ENCODE data around the gene EML6.
A peak's percentile ranks its signal among the peaks of the same experiment; 100 is the strongest.

The EML6 gene

GRCh38 chr2:55000341-55000740 lies 276.9 kb downstream of the EML6 start:
- TF ChIP-seq CTCF (IDR thresholded peaks at IDR 0.05): no peak
- no peak for DNase-seq
- peaks cover 13% of the 10 kb centered on the region for H3K36me3 Mint-ChIP-seq (ENCODE audit: low read depth)
- H3K27ac Mint-ChIP-seq: peak overlapping the region; percentile 11
- no peak overlapping the region for H3K4me3 Mint-ChIP-seq
- H3K27me3 Mint-ChIP-seq (ENCODE audit: low read depth, poor library complexity): no peaks in the 10 kb centered on the region
- no peaks in the 10 kb centered on the region for H3K9me3 Mint-ChIP-seq
- peaks cover 13% of the 10 kb centered on the region for H3K4me1 Mint-ChIP-seq

GRCh38 chr2:55001716-55002115 lies 278.3 kb downstream of the EML6 start:
- no peak for TF ChIP-seq CTCF (IDR thresholded peaks at IDR 0.05)
- Mint-ChIP-seq H3K4me1 (peaks cover 14% of the 10 kb centered on the region), H3K36me3 (ENCODE audit: low read depth) (peaks cover 7% of the 10 kb centered on the region), H3K27ac (peak overlapping the region; percentile 9), H3K4me3 (no peak overlapping the region), H3K27me3 (ENCODE audit: low read depth, poor library complexity) (no peaks in the 10 kb centered on the region), H3K9me3 (no peaks in the 10 kb centered on the region)
- no peak for DNase-seq

GRCh38 chr2:55003706-55004639 lies 280.5 kb downstream of the EML6 start:
- Mint-ChIP-seq H3K27ac (peak overlapping the region; percentile 52), H3K36me3 (ENCODE audit: low read depth) (no peaks in the 10 kb centered on the region), H3K4me3 (no peak overlapping the region), H3K9me3 (no peaks in the 10 kb centered on the region), H3K4me1 (peaks cover 24% of the 10 kb centered on the region), H3K27me3 (ENCODE audit: low read depth, poor library complexity) (no peaks in the 10 kb centered on the region)
- TF ChIP-seq CTCF (IDR thresholded peaks at IDR 0.05): no peak
- DNase-seq: no peak

- H3K4me3 Mint-ChIP-seq: no peak overlapping the region
- no peaks in the 10 kb centered on the region for H3K36me3 Mint-ChIP-seq (ENCODE audit: low read depth)
- H3K4me1 Mint-ChIP-seq: peaks cover 34% of the 10 kb centered on the region
- no peak for TF ChIP-seq CTCF (IDR thresholded peaks at IDR 0.05)
- H3K9me3 Mint-ChIP-seq: no peaks in the 10 kb centered on the region
- DNase-seq: no peak
- peak overlapping the region; percentile 7 for H3K27ac Mint-ChIP-seq
- no peaks in the 10 kb centered on the region for H3K27me3 Mint-ChIP-seq (ENCODE audit: low read depth, poor library complexity)
Observed at GRCh38 chr2:55006306-55006705, 282.8 kb downstream of the EML6 start.

GRCh38 chr2:55009277-55010060 lies 286.0 kb downstream of the EML6 start:
- Mint-ChIP-seq H3K4me1 (peaks cover 54% of the 10 kb centered on the region), H3K27me3 (ENCODE audit: low read depth, poor library complexity) (no peaks in the 10 kb centered on the region), H3K4me3 (no peak overlapping the region), H3K9me3 (no peaks in the 10 kb centered on the region), H3K36me3 (ENCODE audit: low read depth) (no peaks in the 10 kb centered on the region), H3K27ac (no peak overlapping the region)
- TF ChIP-seq CTCF (IDR thresholded peaks at IDR 0.05): no peak
- DNase-seq: no peak

All from nephron progenitor cell (in vitro differentiated cells).